ENCODE measurements around the gene SMYD3.

The SMYD3 gene

DNA sequence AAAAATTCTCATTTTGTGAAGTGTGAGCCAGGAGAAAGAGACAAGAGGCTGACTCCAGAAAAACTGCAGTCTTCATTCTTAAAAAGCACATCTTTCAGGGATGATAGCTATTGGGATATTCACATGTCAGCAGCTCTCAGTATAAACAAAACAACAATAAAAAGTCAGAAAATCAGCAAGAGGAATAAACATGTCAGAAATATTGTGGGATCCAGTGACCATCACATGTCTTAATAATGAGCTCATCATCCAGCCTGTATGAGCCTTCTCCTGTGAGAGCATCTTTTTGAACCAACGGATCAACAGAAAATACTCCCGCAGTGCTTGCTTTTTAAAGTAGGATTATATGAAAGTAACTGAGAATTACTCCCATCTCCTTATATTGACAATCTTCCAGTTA lies 241.6 kb downstream of the SMYD3 start:
- no peak for DNase-seq

DNA sequence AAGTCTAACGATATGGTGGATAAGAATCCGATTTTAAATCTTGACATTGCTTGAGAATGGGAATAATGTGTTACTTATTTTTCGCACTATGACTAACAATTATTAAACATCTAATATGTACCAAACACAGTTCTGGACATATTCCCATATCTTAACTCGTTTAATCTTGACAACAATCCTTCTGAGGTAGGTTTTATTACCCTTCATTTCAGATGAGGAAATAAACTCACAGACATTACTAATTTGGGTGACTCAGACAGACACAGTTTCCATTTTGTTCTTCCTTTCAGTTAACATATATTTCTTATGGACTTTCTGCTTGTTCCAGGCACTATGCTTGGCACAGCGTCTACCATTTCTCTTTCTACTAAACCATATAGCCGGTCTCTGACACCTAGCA lies 244.8 kb downstream of the SMYD3 start:
- no peak for DNase-seq

DNA sequence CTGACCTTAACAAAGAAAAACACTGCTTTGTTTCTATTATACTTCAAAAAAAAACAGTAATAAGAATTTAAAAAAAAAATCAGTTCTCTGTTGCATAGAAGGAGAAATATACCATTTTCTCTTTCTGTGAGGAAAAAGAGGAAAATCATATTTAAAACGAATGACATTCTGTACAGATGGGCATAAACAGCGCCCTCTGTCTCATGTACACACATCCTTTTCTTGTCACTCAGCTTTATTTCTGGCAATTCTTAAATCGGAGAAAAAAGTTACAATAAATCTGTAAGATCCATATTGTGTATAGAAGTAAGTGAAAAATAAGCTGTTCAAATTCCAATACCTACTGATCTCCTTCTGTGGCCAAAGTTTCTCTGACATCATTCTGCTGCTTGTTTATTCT lies 245.4 kb downstream of the SMYD3 start:
- no peak for DNase-seq

DNA sequence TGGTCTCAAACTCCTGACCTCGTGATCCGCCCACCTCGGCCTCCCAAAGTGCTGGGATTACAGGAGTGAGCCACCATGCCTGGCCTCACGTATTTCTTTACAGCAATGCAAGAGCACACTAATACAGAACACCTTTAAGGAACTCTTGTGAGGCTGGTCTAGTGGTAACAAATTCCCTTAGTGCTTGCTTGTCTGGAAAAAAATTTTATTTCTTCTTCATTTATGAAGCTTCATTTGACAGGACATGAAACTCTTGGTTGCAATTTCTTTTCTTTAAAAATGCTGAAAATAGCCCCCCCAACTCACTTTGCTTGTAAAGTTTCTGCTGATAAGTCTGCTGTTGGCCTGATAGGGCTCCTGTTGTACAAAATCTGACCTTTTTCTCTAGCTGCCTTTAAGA lies 248.8 kb downstream of the SMYD3 start:
- DNase-seq = no peak

DNA sequence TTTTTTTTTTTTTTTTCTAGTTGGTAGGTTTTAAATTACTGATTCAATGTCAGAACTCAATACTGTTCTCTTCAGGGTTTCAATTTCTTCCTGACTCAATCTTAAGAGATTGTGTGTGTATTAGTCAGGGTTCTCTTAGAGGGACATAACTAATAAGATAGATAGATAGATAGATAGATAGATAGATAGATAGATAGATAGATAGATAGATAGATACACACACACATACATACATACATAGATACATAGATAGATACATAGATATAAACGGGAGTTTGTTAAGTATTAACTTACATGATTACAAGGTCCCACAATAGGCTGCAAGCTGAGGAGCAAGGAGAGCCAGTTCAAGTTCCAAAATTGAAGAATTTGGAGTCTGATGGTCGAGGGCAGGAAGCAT lies 251.3 kb downstream of the SMYD3 start:
- DNase-seq = no peak

DNA sequence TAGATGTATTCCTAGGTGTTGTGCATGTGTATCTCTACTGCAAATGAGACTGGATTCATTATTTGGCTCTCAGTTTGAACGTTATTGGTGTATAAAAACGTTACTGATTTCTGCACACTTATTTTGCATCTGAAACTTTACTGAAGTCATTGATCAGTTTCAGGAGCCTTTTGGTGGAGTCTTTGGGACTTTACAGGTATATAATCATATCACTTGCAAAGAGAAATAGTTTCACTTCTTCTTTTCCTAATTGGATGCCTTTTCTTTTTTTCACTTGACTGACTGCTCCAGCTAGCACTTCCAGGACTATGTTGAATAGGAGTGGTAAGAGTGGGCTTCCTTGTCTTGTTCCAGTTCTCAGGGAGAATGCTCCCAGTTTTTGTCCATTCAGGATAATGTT lies 252.2 kb downstream of the SMYD3 start:
- DNase-seq = no peak

DNA sequence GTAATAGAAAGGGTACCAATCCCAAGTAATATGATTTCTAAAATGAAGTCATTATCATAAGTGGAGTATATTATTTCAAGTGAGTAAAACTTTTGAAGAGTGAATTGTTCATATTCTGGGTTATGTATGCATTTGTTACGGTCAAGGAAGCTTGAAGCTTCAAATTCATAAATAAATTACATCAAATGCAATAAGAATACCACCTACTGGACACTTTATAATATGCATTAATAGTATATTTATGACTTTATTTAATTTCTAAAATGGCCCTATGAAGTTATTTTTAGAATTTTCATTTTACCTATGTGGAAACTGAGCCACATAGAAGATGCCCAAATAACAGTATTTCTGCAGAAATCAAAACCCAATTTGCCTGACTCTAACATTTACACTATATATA lies 260.6 kb downstream of the SMYD3 start:
- DNase-seq = no peak

DNA sequence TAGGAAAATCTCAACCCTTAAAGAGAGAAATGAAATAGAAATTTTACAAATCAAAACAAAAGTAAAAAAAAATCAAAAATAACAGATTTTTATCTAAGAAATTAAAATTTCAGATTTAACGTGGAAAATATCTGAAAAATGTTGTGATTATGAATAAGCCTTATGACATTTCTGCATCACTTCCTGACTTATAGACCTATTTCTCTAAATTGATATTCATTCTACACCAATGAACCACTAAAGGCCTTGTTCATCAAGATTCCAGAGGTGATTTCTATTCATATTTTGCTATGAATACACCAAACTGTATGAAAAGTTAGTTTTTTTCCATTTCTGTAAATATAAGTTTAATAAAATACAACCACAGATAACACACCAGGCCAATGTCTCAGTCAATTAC lies 261.5 kb downstream of the SMYD3 start:
- no peak for DNase-seq

DNA sequence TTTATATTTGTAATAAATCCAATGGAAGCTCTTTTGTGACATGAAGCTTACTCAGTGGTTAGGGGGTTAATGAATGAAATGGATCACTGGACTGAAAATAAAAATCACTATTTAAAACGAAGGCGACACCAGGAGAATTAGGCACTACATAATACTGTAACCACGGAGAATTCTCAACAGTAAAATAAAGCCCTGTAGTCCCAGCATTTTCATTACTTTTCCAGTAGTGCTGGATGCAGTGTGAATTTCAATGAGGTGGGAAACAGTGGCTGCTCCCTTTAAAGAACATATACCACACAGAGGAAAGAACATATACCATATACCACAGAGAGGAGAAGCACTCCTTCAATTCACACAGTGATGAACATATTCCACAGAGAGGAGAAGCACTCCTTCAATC lies 275.0 kb downstream of the SMYD3 start:
- no peak for DNase-seq

DNA sequence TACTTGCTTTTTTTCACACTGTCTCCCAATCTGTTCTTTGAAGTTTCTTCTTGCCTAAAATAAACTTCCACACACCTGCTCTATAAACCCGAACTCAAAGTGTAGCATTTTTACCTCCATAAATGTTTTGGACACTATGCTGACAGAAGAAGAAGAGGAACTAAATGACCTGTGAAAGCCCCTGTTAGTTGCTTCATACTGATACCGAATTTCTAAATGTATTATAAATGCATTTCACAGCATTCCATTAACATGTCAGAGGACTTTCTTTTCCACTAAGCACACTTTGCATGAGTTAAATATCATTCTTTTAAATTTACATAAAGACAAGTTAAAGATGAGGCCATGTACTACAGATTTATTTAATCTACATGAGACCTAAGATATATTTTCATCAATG lies 281.0 kb downstream of the SMYD3 start:
- DNase-seq = no peak

DNA sequence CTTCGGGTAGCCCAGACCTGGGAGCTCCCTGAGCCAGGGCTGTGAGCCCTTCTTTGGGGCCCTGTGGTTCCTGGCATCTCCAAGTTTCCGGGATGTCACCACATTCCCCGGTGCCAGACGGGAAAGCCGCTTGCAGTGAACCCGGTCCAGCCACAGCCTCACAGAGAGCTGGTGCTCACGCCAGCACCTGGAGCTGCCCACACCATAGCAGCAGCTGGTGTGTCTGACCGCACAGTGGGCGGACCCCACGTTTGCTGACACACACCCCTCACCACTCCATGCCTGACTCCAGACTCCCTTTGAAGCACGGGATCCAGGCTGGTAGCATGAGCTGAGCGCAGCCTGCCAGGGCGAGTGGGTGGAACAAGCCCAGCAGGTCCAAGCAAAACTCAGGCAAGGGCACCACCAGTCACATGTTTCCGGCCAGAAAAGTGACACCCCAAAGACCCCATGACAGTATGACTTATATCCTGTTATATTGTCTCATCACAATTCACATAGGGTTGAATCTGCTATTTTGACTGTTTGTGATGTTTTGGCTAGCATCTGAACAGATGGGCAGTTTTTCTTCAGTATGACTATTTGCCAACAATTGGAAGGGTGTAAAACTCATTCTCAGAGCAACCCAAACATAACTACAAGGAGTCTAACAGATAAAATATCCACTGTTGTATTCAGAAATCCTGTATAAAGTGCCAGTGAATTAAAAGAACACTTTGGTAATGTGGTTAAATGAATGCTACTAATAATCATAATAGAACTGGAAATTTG lies 285.4 kb downstream of the SMYD3 start:
- no peak for DNase-seq

DNA sequence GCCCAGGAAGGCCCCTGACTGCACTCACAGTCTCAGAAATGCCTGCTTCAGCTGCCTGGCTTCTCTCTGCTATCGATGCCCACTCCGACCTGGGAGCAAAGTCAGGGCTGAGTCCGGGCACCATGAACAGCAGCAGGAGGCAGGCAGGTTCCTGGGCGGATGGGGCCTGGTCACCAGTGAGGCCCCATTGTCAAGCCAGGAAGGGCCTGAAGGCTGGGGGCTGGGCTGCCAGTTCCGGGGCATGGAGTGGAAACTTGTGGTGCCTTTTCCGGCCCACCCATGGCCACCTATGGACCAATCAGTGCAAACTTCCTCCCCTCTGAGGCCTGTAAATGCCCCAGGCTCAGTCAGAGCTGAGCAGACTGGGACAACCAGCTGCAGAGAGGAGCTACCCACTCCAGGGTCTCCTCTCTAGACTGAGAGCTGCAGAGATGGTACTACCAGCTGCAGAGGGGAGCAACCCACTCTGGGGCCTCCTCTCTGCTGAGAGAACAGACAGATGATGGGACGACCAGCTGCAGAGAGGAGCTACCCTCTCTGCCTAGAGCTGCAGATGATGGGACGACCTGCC lies 286.5 kb downstream of the SMYD3 start:
- DNase-seq = no peak

DNA sequence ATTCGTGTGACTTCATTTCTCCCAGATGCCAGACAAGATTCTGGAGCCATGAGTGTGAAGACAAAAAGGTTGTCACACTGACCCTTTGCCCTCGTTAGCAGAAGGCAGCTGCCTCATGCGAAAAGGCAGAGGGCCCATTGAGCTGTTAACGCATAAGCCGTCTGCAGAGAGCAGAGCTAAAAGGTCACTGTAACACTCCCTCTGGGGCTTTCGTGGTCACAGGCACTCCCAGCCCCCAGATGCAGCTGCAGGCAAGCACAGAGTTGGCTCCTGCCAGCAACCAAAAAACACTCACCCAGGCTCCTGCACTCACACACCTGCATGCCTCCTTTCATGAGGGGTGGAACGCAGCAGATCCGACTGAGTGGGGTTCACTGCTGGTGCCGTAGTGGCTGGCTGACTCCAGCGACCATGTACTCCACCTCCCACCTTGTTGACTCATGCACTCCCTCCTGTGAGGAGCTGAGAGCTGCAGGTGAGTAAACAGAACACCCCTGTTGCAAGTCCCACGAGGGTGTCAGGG lies 287.5 kb downstream of the SMYD3 start:
- DNase-seq = no peak

DNA sequence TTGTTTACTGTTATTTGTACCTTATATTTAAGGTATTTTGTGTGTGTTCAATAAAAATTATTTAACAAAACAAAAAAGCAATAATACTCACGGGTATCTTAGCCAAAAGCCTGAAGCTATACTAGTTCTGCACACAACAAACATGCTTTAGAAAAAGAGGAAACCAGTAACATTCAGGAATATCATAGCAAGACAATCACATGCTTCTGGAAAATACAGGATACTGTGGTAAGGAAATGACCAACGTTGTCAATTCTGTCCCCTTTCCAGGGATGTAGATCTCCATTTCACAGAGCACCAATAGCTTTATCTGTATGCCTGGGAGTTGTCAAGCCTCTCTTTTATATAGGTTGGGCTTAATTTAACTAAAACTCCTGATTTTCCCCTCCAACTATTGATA lies 288.4 kb downstream of the SMYD3 start:
- no peak for DNase-seq

DNA sequence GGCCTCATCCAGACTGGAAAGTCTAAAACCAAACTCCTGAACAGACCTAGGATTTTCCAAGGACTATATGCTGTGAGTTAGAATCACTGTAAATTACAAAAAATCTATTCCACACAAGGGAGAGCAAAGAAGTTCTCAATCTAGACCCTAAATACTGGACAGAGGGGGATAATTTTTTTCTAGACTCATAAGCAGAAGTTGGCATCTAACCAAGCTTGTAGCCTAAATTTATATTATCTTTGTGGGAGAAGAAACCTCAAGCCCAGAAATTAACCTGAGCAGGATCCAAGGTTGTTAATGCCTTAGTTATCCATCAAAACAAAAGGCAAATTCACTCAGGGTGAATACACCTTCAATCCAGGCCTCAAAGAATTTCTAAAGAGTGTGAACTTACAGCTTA lies 290.2 kb downstream of the SMYD3 start:
- DNase-seq = no peak

DNA sequence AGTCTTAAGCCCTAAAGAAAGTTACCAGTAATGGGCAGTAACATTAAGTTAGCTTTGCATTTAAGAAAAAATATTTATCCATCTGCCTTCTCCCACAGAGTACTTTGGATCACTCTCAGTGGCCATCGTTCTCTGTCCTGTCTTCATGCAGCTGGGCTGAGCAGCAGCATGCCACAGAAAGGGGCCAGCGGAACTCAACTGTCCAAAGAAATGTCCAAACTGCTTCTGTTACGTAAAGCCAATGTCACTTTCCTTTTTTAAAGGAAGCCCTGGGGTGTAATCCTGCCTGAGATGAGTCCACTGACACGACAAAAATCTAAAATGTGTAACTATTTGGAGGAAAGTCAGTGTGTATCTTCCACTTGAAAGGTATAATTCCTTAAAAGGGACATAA lies 291.6 kb downstream of the SMYD3 start:
- no peak for DNase-seq

DNA sequence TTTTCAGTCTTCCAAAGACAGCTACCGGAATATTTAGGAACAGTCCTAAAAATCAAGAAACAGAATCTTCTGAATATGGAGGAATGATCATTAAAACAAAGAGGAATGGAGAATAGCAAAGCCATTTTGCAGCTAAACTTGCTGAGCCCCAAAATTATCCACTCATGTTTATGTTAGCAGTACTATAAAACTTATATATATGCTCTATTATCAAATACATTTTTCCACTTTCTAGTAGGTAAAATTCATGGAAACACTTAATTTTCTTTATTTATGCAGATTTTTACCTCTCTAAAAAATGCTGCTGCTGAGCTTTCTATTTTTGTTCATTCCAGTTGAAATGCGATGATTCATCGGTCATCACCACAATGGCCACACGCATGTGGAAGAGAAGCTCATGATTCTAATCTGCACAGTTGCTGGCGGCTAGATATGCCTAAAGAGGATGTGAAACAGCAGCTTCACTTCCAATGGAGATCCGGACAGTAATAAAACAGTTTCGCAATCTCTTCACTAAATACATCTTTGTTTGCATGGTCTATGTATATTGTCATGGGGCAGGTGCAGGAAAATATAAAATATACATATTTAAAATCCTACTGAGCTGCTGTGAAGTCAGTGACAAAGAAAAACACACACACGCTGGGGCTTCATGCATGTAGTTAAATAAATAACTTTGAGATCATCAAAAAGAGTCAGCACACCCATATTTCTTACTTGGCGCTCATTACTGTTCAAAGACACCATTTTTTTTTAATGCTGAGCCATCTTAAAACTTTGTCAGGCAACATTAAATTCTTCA lies 292.2 kb downstream of the SMYD3 start:
- DNase-seq = no peak

DNA sequence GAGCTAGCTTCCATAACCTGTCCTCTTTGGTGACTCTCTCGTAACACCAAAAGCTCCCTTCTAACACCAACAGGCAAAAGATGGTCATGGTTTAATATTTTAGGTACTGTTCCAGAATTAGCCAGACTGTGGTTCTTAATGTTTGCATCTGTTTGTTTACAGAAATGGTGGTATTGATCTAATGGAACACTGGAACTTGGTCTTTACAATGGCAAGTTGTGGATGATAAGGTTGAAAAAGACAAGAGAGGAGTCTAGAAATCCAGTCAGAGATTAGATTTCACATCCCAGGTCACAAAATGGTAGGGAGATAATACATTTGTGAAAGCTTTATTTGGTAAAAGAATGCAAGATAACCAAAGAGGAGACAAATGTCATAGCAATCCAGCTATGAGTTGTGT lies 293.1 kb downstream of the SMYD3 start:
- no peak for DNase-seq

DNA sequence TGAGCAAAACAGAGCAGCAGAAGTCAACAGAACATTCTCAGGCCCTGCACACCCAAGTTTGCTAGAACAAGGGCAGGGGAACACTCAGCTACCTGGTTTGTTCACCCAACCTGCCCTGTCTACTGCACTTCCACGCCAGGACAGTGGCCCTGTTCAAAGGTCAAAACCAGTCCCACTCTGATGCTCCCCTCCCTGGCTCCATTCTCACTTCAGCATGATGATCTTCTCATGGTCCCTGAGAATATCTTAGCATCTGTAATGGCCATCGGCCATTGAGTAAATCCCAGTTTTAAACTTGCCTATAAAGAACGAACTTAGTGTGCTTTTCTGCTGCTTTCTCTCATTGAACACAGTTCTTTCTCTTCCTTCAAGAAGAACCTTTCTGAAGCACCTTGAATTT lies 293.6 kb downstream of the SMYD3 start:
- DNase-seq = no peak

DNA sequence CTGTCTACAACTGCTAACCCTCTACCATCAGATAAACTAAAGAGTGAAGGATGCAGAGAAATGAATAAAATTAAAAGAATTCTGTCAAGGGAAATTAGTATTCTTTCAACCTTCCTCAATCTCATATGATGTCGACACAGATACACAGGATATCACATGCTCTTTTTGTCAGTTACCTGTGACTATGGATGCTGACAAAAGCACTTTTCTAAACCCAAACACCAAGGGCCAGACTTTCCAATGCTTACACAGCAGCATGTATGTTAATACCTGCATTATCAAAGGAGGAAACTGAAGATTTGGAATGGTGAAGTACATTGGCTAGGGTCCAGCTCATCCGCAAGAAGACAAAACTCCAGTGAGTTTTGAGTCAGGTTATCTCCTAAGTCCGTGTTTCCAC lies 294.0 kb downstream of the SMYD3 start:
- no peak for DNase-seq

DNA sequence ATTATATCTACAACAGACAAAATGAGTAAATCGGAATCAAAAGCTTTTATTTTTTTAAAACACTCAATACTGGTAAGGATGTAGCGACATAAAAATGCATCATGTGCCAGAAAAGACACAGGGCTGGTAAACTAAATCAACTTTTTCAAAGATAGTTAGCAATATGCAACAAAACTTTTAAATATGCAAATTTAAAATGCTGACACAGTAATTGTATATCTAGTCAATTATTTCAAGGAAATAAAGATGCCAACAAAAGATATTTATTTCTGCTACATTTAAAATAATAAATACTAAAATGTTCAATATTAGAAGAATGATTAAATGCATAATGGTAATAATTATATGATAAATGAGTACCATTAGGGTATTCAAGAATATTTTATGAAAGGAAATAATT lies 295.1 kb downstream of the SMYD3 start:
- DNase-seq = no peak

DNA sequence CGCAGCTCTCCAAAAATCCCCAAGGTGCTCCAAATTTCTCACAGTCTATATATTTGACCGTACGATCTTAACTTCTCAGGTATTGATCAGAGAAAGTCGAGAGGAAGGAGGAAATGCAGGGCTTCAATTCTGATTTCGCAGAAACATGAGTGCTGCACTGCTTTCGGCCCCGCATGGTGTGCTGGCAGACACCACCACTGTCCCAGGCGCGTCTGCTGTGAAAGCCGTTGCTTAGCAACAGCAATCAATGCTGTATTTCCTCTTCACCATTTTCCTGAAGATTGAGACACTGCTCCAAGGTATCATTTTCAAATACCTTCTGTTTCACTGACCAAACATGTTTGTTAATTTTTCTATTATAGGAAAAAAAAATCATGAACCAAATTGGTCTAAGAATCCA lies 296.3 kb downstream of the SMYD3 start:
- DNase-seq = no peak

DNA sequence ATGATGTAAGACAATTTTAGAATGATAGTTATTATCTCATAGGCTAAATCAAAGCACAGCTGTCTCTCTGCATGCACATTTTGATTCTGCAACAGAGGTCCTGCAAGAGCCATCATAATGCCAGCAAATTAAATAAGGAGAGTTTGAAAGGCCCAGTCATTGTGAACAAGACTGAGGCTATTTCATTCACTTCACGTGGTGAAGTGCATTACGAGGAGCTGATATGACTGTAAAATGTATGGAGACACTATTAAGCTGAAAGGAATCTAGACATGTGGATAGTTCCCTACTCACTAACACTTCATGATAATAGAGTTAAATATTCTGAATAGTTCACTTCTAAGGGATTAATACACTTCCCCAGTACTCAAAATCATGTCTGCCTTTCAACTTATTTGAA lies 299.0 kb downstream of the SMYD3 start:
- DNase-seq = no peak

DNA sequence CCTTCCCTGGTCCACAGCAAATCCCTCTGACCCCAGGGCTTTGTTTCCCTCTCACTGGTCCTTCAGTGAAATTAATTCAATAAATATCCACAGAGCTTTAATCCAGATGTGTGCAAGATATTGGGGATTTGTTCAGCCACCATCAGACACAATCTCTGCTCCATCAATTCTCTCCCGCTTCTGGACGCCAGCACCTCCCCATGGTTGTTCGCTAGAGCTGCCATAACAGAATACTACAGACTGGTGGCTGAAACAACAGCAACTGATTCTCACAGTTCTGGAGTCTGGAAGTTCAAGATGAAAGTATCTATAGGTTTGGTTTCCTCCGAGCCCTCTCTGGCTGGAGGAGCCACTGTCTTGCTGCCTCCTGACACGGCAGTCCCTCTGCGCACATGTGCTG lies 303.9 kb downstream of the SMYD3 start:
- no peak for DNase-seq

All from NCI-H2227 treated with DMSO at 0.1 percent for 48 hours (cell line).